IMR-90 (cell line): Measurements from ENCODE around the gene MICOS13.

ENCODE experiments used
- BHLHE40 ChIP-seq: fragments of 150-350 bp; IDR thresholded peaks from 2 replicates; pipeline ENCODE4 v1.6.1; 2016; ENCODE audit warnings: mild to moderate bottlenecking, low read depth, low read length
- CEBPB ChIP-seq: IDR thresholded peaks from 2 replicates; pipeline ENCODE4 v1.6.1; 2012; ENCODE audit warnings: low read depth, low read length, improper control_type of control experiment
- CHD1 ChIP-seq: IDR thresholded peaks from 2 replicates; pipeline ENCODE4 v1.6.1; 2012; ENCODE audit warnings: low read depth, low read length, improper control_type of control experiment
- MAFK ChIP-seq: IDR thresholded peaks from 2 replicates; pipeline ENCODE4 v1.6.1; 2012; ENCODE audit warnings: low read depth, low read length, improper control_type of control experiment
- POLR2A ChIP-seq: IDR thresholded peaks from 2 replicates; pipeline ENCODE4 v1.6.1; 2012; ENCODE audit warnings: mild to moderate bottlenecking, low read depth, low read length
- RAD21 ChIP-seq: IDR thresholded peaks from 2 replicates; pipeline ENCODE4 v1.6.1; 2012; ENCODE audit warnings: low read length, improper control_type of control experiment
- RCOR1 ChIP-seq: IDR thresholded peaks from 2 replicates; pipeline ENCODE4 v1.6.1; 2012; ENCODE audit warnings: mild to moderate bottlenecking, low read length, improper control_type of control experiment; ENCODE audit not compliant: insufficient replicate concordance
- SMC3 ChIP-seq: fragments of 150-350 bp; IDR thresholded peaks from 2 replicates; pipeline ENCODE4 v1.6.1; 2016; ENCODE audit warnings: low read depth, mild to moderate bottlenecking, antibody characterized with exemption, low read length, moderate library complexity
- TF ChIP-seq, protein P1 (sequence below): conservative IDR thresholded peaks from 2 replicates; pipeline ENCODE4 v1.5.1; 2012; ENCODE audit warnings: mild to moderate bottlenecking, low read depth, low read length, improper control_type of control experiment

DNA sequence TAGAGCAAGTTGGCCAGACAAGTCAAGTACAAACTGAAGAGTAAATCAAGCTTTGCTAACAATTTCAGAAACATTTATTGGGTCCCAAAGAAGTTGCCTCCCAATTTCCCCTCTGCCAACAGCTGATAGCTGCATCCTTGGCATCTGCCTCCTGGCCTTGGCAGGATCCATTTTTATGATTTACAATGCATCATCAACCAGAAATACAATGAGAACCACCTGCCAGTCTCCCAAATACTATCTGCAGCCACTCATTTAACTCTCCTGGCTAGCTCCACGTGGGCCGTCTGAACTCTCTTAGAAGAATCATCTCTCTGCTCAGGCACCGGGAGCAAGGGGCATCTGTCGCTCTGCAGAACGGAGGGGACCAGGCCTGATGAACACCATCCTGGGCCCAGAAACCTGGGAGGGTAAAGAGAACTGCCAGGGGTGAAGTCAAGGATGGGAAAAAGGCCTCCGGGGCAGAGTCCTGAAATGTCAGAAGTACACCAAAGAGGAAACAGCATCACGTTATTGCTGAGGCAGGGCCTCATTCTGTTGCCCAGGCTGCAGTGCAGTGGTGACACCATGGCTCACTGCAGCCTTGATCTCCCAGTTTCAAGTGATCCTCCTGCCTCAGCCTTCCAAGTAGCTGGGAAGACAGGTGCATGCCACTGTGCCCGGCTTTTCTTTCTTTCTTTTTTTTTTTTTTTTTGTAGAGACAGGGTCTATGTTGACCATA is 37.1 kb upstream of the MICOS13 start:
- TF ChIP-seq, protein P1, sequence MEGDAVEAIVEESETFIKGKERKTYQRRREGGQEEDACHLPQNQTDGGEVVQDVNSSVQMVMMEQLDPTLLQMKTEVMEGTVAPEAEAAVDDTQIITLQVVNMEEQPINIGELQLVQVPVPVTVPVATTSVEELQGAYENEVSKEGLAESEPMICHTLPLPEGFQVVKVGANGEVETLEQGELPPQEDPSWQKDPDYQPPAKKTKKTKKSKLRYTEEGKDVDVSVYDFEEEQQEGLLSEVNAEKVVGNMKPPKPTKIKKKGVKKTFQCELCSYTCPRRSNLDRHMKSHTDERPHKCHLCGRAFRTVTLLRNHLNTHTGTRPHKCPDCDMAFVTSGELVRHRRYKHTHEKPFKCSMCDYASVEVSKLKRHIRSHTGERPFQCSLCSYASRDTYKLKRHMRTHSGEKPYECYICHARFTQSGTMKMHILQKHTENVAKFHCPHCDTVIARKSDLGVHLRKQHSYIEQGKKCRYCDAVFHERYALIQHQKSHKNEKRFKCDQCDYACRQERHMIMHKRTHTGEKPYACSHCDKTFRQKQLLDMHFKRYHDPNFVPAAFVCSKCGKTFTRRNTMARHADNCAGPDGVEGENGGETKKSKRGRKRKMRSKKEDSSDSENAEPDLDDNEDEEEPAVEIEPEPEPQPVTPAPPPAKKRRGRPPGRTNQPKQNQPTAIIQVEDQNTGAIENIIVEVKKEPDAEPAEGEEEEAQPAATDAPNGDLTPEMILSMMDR: no peak
- no peak for TF ChIP-seq SMC3
- TF ChIP-seq CHD1: no peak
- no peak for TF ChIP-seq RAD21
- TF ChIP-seq BHLHE40: no peak
- no peak for TF ChIP-seq POLR2A
- TF ChIP-seq MAFK: no peak
- no peak for TF ChIP-seq RCOR1
- no peak for TF ChIP-seq CEBPB
